H9 (cell line): ENCODE measurements around the gene CAPN5. TPM values are rescaled to one million over a fixed set of nuclear protein-coding genes. Genes with fewer than 3 reads are reported as not detected.

Experiments
- DNase-seq: peaks from one replicate; pipeline ENCODE4 v3.0.0-alpha.2; 2017
- H2AFZ ChIP-seq: one replicate; pipeline ENCODE4 v1.6.1; 2013; ENCODE audit warnings: mild to moderate bottlenecking, low read length, control low read depth, moderate library complexity
- H2AK5ac ChIP-seq: 2 replicates; pipeline ENCODE4 v1.6.1; 2013; ENCODE audit warnings: low read length, control low read depth, mixed read lengths; ENCODE audit not compliant: insufficient read length
- H2BK120ac ChIP-seq: one replicate; pipeline ENCODE4 v1.6.1; 2013; ENCODE audit warnings: low read depth, mild to moderate bottlenecking, low read length, control low read depth, inconsistent platforms; ENCODE audit not compliant: poor library complexity, severe bottlenecking
- H2BK12ac ChIP-seq: 2 replicates; pipeline ENCODE4 v1.6.1; 2013; ENCODE audit warnings: low read length, control low read depth, mixed read lengths, low read depth; ENCODE audit not compliant: insufficient read length
- H2BK15ac ChIP-seq: 2 replicates; pipeline ENCODE4 v1.6.1; 2013; ENCODE audit warnings: low read depth, low read length, control low read depth
- H2BK20ac ChIP-seq: one replicate; pipeline ENCODE4 v1.6.1; 2013; ENCODE audit warnings: low read depth, mild to moderate bottlenecking, low read length, control low read depth, inconsistent platforms; ENCODE audit not compliant: poor library complexity, severe bottlenecking
- H2BK5ac ChIP-seq: 2 replicates; pipeline ENCODE4 v1.6.1; 2013; ENCODE audit warnings: low read length, control low read depth, mixed read lengths; ENCODE audit not compliant: insufficient read length
- H3K14ac ChIP-seq: 2 replicates; pipeline ENCODE4 v1.6.1; 2013; ENCODE audit warnings: low read length, control low read depth; ENCODE audit not compliant: insufficient read depth
- H3K18ac ChIP-seq: 2 replicates; pipeline ENCODE4 v1.6.1; 2013; ENCODE audit warnings: low read depth, mild to moderate bottlenecking, mixed read lengths, low read length, control low read depth; ENCODE audit not compliant: insufficient read length
- H3K23ac ChIP-seq: 2 replicates; pipeline ENCODE4 v1.6.1; 2013; ENCODE audit warnings: low read length, control low read depth, mixed read lengths, low read depth; ENCODE audit not compliant: insufficient read length
- H3K23me2 ChIP-seq: 2 replicates; pipeline ENCODE4 v1.6.1; 2013; ENCODE audit warnings: low read depth, mild to moderate bottlenecking, mixed read lengths, low read length, control low read depth; ENCODE audit not compliant: insufficient read length, poor library complexity, severe bottlenecking
- H3K27ac ChIP-seq: 2 replicates; pipeline ENCODE4 v1.5.1; 2013; ENCODE audit warnings: low read length, control low read depth, mixed read lengths, low read depth; ENCODE audit not compliant: insufficient read length
- H3K27me3 ChIP-seq: 2 replicates; pipeline ENCODE4 v1.6.1; 2013; ENCODE audit warnings: low read length, control low read depth, inconsistent platforms; ENCODE audit not compliant: insufficient read depth
- H3K4ac ChIP-seq: 2 replicates; pipeline ENCODE4 v1.6.1; 2013; ENCODE audit warnings: low read depth, mild to moderate bottlenecking, control low read depth, inconsistent platforms, low read length, moderate library complexity
- H3K4me1 ChIP-seq: 2 replicates; pipeline ENCODE4 v1.6.1; 2013; ENCODE audit warnings: low read length, control low read depth, inconsistent platforms; ENCODE audit not compliant: insufficient read depth
- H3K4me2 ChIP-seq: 2 replicates; pipeline ENCODE4 v1.6.1; 2013; ENCODE audit warnings: low read length, control low read depth, mixed read lengths; ENCODE audit not compliant: insufficient read length, insufficient read depth
- H3K56ac ChIP-seq: 2 replicates; pipeline ENCODE4 v1.6.1; 2013; ENCODE audit warnings: low read depth, mild to moderate bottlenecking, mixed read lengths, low read length, control low read depth; ENCODE audit not compliant: insufficient read length
- H3K79me1 ChIP-seq: 2 replicates; pipeline ENCODE4 v1.6.1; 2013; ENCODE audit warnings: low read depth, mild to moderate bottlenecking, moderate library complexity, low read length, control low read depth, inconsistent platforms; ENCODE audit not compliant: insufficient read depth, poor library complexity, severe bottlenecking
- H3K79me2 ChIP-seq: 2 replicates; pipeline ENCODE4 v1.6.1; 2013; ENCODE audit warnings: low read length, control low read depth, inconsistent platforms; ENCODE audit not compliant: insufficient read depth
- H3K9ac ChIP-seq: 2 replicates; pipeline ENCODE4 v1.6.1; 2013; ENCODE audit warnings: low read length, control low read depth, mixed read lengths; ENCODE audit not compliant: insufficient read length; ENCODE audit errors: extremely low read depth
- H3K9me3 ChIP-seq: one replicate; pipeline ENCODE4 v1.6.1; 2013; ENCODE audit warnings: low read depth, low read length, inconsistent platforms; ENCODE audit not compliant: control insufficient read depth
- H3T11ph ChIP-seq: one replicate; pipeline ENCODE4 v1.6.1; 2013; ENCODE audit warnings: mild to moderate bottlenecking, low read length, control low read depth, inconsistent platforms
- H4K20me1 ChIP-seq: one replicate; pipeline ENCODE4 v1.6.1; 2013; ENCODE audit not compliant: control insufficient read depth, insufficient read length, insufficient read depth
- H4K5ac ChIP-seq: 2 replicates; pipeline ENCODE4 v1.6.1; 2013; ENCODE audit warnings: low read depth, mild to moderate bottlenecking, mixed read lengths, low read length, control low read depth; ENCODE audit not compliant: insufficient read length
- H4K8ac ChIP-seq: replicated peaks from 2 replicates; pipeline ENCODE4 v1.6.1; 2013; ENCODE audit warnings: low read length, control low read depth, mixed read lengths, low read depth; ENCODE audit not compliant: insufficient read length
- H4K91ac ChIP-seq: 2 replicates; pipeline ENCODE4 v1.6.1; 2013; ENCODE audit warnings: low read depth, mild to moderate bottlenecking, moderate library complexity, mixed read lengths, low read length, control low read depth; ENCODE audit not compliant: insufficient read length
- H3K27ac Mint-ChIP-seq, 3 experiments: 2 replicates in 2 of 3; 3 replicates in 1 of 3; pipeline ENCODE4 v1.8.0; 2020 to 2021; ENCODE audit warnings: mixed read lengths in 3 of 3, mild to moderate bottlenecking in 1 of 3, moderate library complexity in 1 of 3
- H3K27me3 Mint-ChIP-seq: 2 replicates; pipeline ENCODE4 v1.8.0; 2021; ENCODE audit warnings: low read depth, mild to moderate bottlenecking, moderate library complexity, mixed read lengths
- H3K36me3 Mint-ChIP-seq, 3 experiments: 2 replicates in 2 of 3; 3 replicates in 1 of 3; pipeline ENCODE4 v1.8.0; 2020 to 2021; ENCODE audit warnings: low read depth in 3 of 3, mixed read lengths in 3 of 3; ENCODE audit not compliant: insufficient read depth in 1 of 3
- H3K4me1 Mint-ChIP-seq, 2 experiments: 2 replicates each; pipeline ENCODE4 v1.8.0; 2020; ENCODE audit warnings: mixed read lengths in 2 of 2
- H3K4me3 Mint-ChIP-seq, 2 experiments: 2 replicates in 1 of 2; 3 replicates in 1 of 2; pipeline ENCODE4 v1.8.0; 2020 to 2021; ENCODE audit warnings: mild to moderate bottlenecking in 2 of 2, mixed read lengths in 2 of 2, moderate library complexity in 1 of 2
- H3K9me3 Mint-ChIP-seq, 2 experiments: 2 replicates in 1 of 2; 3 replicates in 1 of 2; pipeline ENCODE4 v1.8.0; 2020; ENCODE audit warnings: mild to moderate bottlenecking in 2 of 2, mixed read lengths in 2 of 2, moderate library complexity in 1 of 2
- WGBS: extraction: QIAGEN DNeasy Blood & Tissue Kit; methylation state at CpG from one replicate; pipeline ENCODE4 v1.1.7; 2013; ENCODE audit warnings: missing lambda C conversion rate, low lambda C conversion rate, mixed read lengths; ENCODE audit not compliant: insufficient read length; ENCODE audit errors: extremely low coverage; 5-methylcytosine and 5-hydroxymethylcytosine counted together
- total RNA-seq: library from RNA; stranded (reverse); gene quantifications from 2 replicates; pipeline ENCODE4 v1.2.1, GENCODE V29; 2021
- TF ChIP-seq, protein P1 (sequence below): fragments of 200-600 bp; sonication (generic); conservative IDR thresholded peaks from 3 replicates; pipeline ENCODE4 v1.8.0; 2021; ENCODE audit warnings: antibody characterized with exemption, mild to moderate bottlenecking

Gene CAPN5
- total RNA-seq, 1 experiment from 2014 or later, result 16.7 TPM

DNA sequence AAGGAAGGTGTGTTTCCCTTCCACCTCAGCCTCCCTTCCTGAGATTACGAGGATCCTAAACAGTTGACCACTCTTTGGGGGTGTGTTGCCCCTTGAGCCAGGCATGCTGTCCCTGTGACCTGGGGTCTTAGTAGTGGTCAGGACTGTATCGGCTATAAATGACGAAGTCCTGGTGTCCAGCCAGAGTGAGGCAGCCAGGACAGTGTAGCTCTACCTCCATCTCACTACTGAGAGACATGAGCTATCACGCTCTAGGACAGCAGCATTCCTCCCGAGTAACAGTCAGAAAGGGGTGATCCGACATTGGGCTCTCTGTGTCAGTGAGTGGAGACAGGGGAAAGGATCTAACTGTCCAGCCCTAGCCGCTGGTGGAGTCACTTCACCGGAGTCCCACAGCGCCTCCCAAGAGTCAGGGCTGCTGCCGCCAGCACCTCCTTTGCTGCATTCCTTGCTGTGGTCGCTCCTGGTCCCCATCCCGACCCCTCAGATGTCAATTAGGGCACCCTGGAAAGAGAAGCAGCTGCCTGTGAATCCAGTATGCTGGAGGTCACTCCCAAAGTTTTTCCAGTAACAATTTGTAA is 35.8 kb upstream of the CAPN5 start:
- H3K4me2 ChIP-seq, result no peak overlapping the region
- H3K56ac ChIP-seq, result no peak overlapping the region
- WGBS, result no CpG with 5 or more reads among the region's 12 CpGs
- H2AFZ ChIP-seq, result no peak overlapping the region
- no peak for DNase-seq
- H2BK5ac ChIP-seq, result no peak overlapping the region
- H3K4me1 ChIP-seq, result no peaks in the 10 kb centered on the region
- H3K23ac ChIP-seq, result no peak overlapping the region
- no peak overlapping the region for H3K27ac Mint-ChIP-seq
- peaks cover 6 to 11% of the 10 kb centered on the region in 2 experiments; a peak in 3 of 4 replicates for H3K4me1 Mint-ChIP-seq
- no peak overlapping the region for H3T11ph ChIP-seq
- H3K4ac ChIP-seq, result no peak overlapping the region
- H3K79me2 ChIP-seq, result no peaks in the 10 kb centered on the region
- no peak overlapping the region for H4K5ac ChIP-seq
- no peak overlapping the region for H4K8ac ChIP-seq
- H3K9me3 Mint-ChIP-seq, result no peaks in the 10 kb centered on the region; a peak in 1 of 5 replicates
- H3K4me3 Mint-ChIP-seq, result no peak overlapping the region
- no peak overlapping the region for H3K27ac ChIP-seq
- H3K27me3 Mint-ChIP-seq, result peaks cover 13% of the 10 kb centered on the region
- H3K36me3 Mint-ChIP-seq, result no peaks in the 10 kb centered on the region
- H3K14ac ChIP-seq, result no peak overlapping the region
- H2BK120ac ChIP-seq, result no peak overlapping the region
- TF ChIP-seq, protein P1, sequence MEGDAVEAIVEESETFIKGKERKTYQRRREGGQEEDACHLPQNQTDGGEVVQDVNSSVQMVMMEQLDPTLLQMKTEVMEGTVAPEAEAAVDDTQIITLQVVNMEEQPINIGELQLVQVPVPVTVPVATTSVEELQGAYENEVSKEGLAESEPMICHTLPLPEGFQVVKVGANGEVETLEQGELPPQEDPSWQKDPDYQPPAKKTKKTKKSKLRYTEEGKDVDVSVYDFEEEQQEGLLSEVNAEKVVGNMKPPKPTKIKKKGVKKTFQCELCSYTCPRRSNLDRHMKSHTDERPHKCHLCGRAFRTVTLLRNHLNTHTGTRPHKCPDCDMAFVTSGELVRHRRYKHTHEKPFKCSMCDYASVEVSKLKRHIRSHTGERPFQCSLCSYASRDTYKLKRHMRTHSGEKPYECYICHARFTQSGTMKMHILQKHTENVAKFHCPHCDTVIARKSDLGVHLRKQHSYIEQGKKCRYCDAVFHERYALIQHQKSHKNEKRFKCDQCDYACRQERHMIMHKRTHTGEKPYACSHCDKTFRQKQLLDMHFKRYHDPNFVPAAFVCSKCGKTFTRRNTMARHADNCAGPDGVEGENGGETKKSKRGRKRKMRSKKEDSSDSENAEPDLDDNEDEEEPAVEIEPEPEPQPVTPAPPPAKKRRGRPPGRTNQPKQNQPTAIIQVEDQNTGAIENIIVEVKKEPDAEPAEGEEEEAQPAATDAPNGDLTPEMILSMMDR, result peak; percentile 22; the same call in 1 of the 3 replicates
- H3K18ac ChIP-seq, result no peak overlapping the region
- no peak overlapping the region for H2BK15ac ChIP-seq
- H3K9ac ChIP-seq, result no peak overlapping the region
- no peaks in the 10 kb centered on the region for H4K20me1 ChIP-seq
- H3K23me2 ChIP-seq, result no peaks in the 10 kb centered on the region
- no peaks in the 10 kb centered on the region for H3K79me1 ChIP-seq
- H2BK20ac ChIP-seq, result no peak overlapping the region
- no peaks in the 10 kb centered on the region; the same call in 1 of the 2 replicates for H3K27me3 ChIP-seq
- no peaks in the 10 kb centered on the region for H3K9me3 ChIP-seq
- H2BK12ac ChIP-seq, result no peak overlapping the region
- no peak overlapping the region for H2AK5ac ChIP-seq
- no peak overlapping the region for H4K91ac ChIP-seq
